ENCODE data around the gene TEKT3. TPM values are rescaled to one million over a fixed set of nuclear protein-coding genes. Genes with fewer than 3 reads are reported as not detected.
A peak's percentile ranks its signal among the peaks of the same experiment; 100 is the strongest.

The TEKT3 gene
- total and polyA plus RNA-seq, 9 of the 15 experiments (the other 6 are each of a cell fraction or from before 2014, with no cell fraction given), result not detected

- intact Hi-C loops (cut with micrococcal nuclease) (no loop called here), in situ Hi-C loops (cut with MboI) (no loop called here)
- ChIA-PET POLR2A (no interaction called here), CTCF (ENCODE audit: low intra/inter-chr PET ratio) (no interaction called here)
- peaks cover 0 to 6% of the 10 kb centered on the region in 2 experiments; a peak in 2 of 5 replicates for H3K4me1 ChIP-seq (replicated peaks in 1 of 2; ENCODE audit: control insufficient read depth in 2 of 2, insufficient read depth in 2 of 2, low read length in 2 of 2)
- TF ChIP-seq ZBTB7A (IDR thresholded peaks at IDR 0.05; ENCODE audit: borderline replicate concordance, control insufficient read depth, low read depth, low read length) (no peak), MITF (IDR thresholded peaks at IDR 0.05) (no peak), EGR1 (conservative IDR thresholded peaks at IDR 0.05) (peak; percentile 72), KLF13 (tag; IDR thresholded peaks at IDR 0.05; ENCODE audit: borderline replicate concordance, low read depth) (no peak), PKNOX1 (IDR thresholded peaks at IDR 0.05) (no peak), NR2C2 (CRISPR knock-in tag; IDR thresholded peaks at IDR 0.05) (no peak), NR2C2 (tag; IDR thresholded peaks at IDR 0.05) (no peak), ZNF609 (CRISPR knock-in tag; IDR thresholded peaks at IDR 0.05; ENCODE audit: borderline replicate concordance) (no peak), MEIS2 (IDR thresholded peaks at IDR 0.05; ENCODE audit: partially characterized antibody) (peak; percentile 29)
- no peaks in the 10 kb centered on the region for H4K20me1 ChIP-seq (replicated peaks; ENCODE audit: control insufficient read depth, insufficient read depth, low read length)
- H3K4me3 ChIP-seq, result no peak overlapping the region
- H3K36me3 ChIP-seq (ENCODE audit: control insufficient read depth, insufficient read depth, low read length), result no peaks in the 10 kb centered on the region
- H3K9ac ChIP-seq (ENCODE audit: insufficient read depth in 1 of 2, low read depth in 2 of 2, low read length in 2 of 2), result no peak overlapping the region
- H2AFZ ChIP-seq (ENCODE audit: low read depth, low read length), result no peak overlapping the region
- no peak overlapping the region for H3K27ac ChIP-seq (ENCODE audit: extremely low read depth, low read depth, low read length)
- H3K79me2 ChIP-seq (ENCODE audit: control insufficient read depth, insufficient read depth, low read length), result no peaks in the 10 kb centered on the region
- peaks cover 5 to 29% of the 10 kb centered on the region in 2 experiments; a peak in 3 of 5 replicates for H3K27me3 ChIP-seq (ENCODE audit: control insufficient read depth in 2 of 2, insufficient read depth in 2 of 2, low read length in 2 of 2)
- BruUV-seq (replicated peaks), result no TSS peak
- WGBS (ENCODE audit: insufficient coverage, low coverage, missing lambda C conversion rate), result 5% methylated on average over 4 of the region's 4 CpGs
- ATAC-seq (no peak), FAIRE-seq (no peak), DNase-seq (ENCODE audit: extremely low read depth in 1 of 4, low spot score in 3 of 4) (no peak)
- no peaks in the 10 kb centered on the region for H3K9me3 ChIP-seq (replicated peaks; ENCODE audit: control insufficient read depth, insufficient read depth, low read depth, low read length)
- H3K4me2 ChIP-seq (ENCODE audit: insufficient read depth, low read length), result no peak overlapping the region
- no peaks in the 10 kb centered on the region for H3K9me1 ChIP-seq (ENCODE audit: control insufficient read depth, insufficient read depth, low read length)
These were observed 2.4 kb upstream of the TEKT3 start for GRCh38 chr17:15343749-15344148.

Data from K562 (cell line).